ENCODE measurements around the gene ACTR2.

DNA sequence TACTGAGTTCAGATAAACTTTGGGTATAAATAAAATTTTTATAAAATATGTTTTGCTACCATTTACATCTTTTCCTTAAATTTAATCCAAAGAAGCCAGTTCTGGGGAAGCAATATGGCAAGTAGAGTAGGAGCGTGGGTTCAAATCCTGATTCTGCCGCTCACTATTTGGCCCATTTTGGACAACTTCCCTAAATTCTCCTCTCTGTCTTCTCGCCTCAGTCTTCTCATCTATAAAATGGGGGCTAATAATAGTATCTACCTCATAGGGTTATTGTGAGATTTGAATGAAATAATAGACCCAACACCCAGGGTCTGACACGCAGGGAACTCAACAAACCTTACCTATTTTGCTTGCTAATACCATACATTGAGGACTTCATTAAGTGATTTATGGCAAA is 59.7 kb downstream of the ACTR2 start:
- TF ChIP-seq, protein P1, sequence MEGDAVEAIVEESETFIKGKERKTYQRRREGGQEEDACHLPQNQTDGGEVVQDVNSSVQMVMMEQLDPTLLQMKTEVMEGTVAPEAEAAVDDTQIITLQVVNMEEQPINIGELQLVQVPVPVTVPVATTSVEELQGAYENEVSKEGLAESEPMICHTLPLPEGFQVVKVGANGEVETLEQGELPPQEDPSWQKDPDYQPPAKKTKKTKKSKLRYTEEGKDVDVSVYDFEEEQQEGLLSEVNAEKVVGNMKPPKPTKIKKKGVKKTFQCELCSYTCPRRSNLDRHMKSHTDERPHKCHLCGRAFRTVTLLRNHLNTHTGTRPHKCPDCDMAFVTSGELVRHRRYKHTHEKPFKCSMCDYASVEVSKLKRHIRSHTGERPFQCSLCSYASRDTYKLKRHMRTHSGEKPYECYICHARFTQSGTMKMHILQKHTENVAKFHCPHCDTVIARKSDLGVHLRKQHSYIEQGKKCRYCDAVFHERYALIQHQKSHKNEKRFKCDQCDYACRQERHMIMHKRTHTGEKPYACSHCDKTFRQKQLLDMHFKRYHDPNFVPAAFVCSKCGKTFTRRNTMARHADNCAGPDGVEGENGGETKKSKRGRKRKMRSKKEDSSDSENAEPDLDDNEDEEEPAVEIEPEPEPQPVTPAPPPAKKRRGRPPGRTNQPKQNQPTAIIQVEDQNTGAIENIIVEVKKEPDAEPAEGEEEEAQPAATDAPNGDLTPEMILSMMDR (IDR thresholded peaks at IDR 0.05; ENCODE audit: poor library complexity): no peak
- no peak for TF ChIP-seq EZH2 (IDR thresholded peaks at IDR 0.05; ENCODE audit: borderline replicate concordance)
- no peak for TF ChIP-seq EZH2phosphoT487 (IDR thresholded peaks at IDR 0.05; ENCODE audit: low read depth, severe bottlenecking, unreplicated experiment)
